ENCODE measurements around the gene ZNF341.

The ZNF341 gene

DNA sequence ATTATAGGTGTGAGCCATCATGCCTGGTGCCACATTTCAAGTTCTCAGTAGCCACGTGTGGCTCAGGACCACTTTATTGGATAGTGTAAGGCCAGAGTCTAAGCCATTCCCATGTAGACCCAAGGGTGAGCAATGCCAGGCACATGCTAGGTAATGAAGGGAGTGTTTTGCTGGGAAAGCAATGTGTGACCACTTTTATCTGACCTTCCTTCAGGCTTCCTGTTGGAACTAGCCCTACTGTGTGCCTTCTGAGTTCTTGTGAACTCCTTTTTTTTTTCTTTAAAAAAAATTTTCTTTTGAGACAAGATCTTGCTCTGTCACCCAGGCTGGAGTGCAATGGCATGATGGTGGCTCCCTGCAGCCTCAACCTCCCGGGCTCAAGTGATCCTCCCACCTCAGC lies 33.3 kb downstream of the ZNF341 start:
- no peaks in the 10 kb centered on the region for H3K9me3 ChIP-seq (replicated peaks in 1 of 2; ENCODE audit: control insufficient read depth in 2 of 2, insufficient read depth in 1 of 2, low read depth in 1 of 2, low read length in 2 of 2)
- DNase-seq (ENCODE audit: low spot score), result no peak
- H3K18ac ChIP-seq (ENCODE audit: low read length), result no peak overlapping the region
- H3K9ac ChIP-seq (ENCODE audit: low read depth, low read length, poor library complexity), result no peak overlapping the region
- H3K36me3 ChIP-seq (replicated peaks in 1 of 2; ENCODE audit: control insufficient read depth in 2 of 2, insufficient read depth in 2 of 2, low read length in 2 of 2), result no peaks in the 10 kb centered on the region
- WGBS, 2 donors (ENCODE audit: extremely low coverage in 2 of 2, insufficient read length in 2 of 2, insufficient replicate concordance in 1 of 2), result no CpG with 5 or more reads among the region's 2 CpGs
- no peak overlapping the region for H3K23ac ChIP-seq (ENCODE audit: low read depth, low read length, poor library complexity)
- H2AFZ ChIP-seq (ENCODE audit: low read length), result no peak overlapping the region
- no peak overlapping the region for H2BK120ac ChIP-seq (ENCODE audit: low read depth, low read length)
- H2BK5ac ChIP-seq (ENCODE audit: low read length), result no peak overlapping the region
- no peak overlapping the region for H3K14ac ChIP-seq (ENCODE audit: low read length)
- H2BK12ac ChIP-seq (ENCODE audit: low read length), result no peak overlapping the region
- H2AK5ac ChIP-seq (ENCODE audit: low read depth, low read length), result no peak overlapping the region
- H3K79me1 ChIP-seq (ENCODE audit: low read depth, low read length), result peaks cover 2% of the 10 kb centered on the region
- no peak overlapping the region for H4K91ac ChIP-seq (ENCODE audit: low read depth, low read length, poor library complexity)
- H3K4me1 ChIP-seq (ENCODE audit: control insufficient read depth in 2 of 2, insufficient read depth in 1 of 2, low read depth in 1 of 2, low read length in 2 of 2), result no peaks in the 10 kb centered on the region
- H3K27ac ChIP-seq (replicated peaks; ENCODE audit: low read length), result no peak overlapping the region
- no peaks in the 10 kb centered on the region for H3K27me3 ChIP-seq (ENCODE audit: control insufficient read depth in 3 of 3, insufficient read depth in 3 of 3, low read depth in 1 of 3, low read length in 3 of 3)
- no peak overlapping the region for H3K4ac ChIP-seq (ENCODE audit: low read length)
- no peak overlapping the region for H3K4me2 ChIP-seq (ENCODE audit: insufficient read depth, low read length, poor library complexity, severe bottlenecking)
- no peak overlapping the region for H3K4me3 ChIP-seq (ENCODE audit: low read length in 2 of 2)
- H2BK15ac ChIP-seq (ENCODE audit: low read length), result no peak overlapping the region
- H4K8ac ChIP-seq (ENCODE audit: low read depth, low read length), result no peak overlapping the region

DNA sequence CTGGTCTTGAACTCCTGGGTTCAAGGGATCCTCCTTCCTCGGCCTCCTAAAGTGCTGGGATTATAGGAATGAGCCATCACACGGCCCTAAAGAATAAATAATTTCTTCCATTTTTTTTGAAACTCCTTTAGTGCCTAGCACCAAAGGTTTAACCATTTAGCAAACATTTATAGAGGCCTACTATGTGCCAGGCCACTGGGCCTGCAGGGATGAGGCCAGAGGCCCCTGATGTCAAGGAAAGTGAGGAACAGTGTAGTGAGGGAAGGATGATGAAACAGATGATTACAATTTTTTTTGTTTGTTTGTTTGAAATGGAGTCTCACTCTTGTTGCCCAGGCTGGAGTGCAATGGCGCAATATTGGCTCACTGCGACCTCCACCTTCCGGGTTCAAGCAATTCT lies 33.8 kb downstream of the ZNF341 start:
- no peak overlapping the region for H2BK12ac ChIP-seq (ENCODE audit: low read length)
- no peak overlapping the region for H2BK5ac ChIP-seq (ENCODE audit: low read length)
- H3K4me1 ChIP-seq (ENCODE audit: control insufficient read depth in 2 of 2, insufficient read depth in 1 of 2, low read depth in 1 of 2, low read length in 2 of 2), result no peaks in the 10 kb centered on the region
- no peak overlapping the region for H2AK5ac ChIP-seq (ENCODE audit: low read depth, low read length)
- H4K91ac ChIP-seq (ENCODE audit: low read depth, low read length, poor library complexity), result no peak overlapping the region
- no peak overlapping the region for H2BK120ac ChIP-seq (ENCODE audit: low read depth, low read length)
- no peak overlapping the region for H2BK15ac ChIP-seq (ENCODE audit: low read length)
- H3K4me3 ChIP-seq (ENCODE audit: low read length in 2 of 2), result no peak overlapping the region
- H3K9ac ChIP-seq (ENCODE audit: low read depth, low read length, poor library complexity), result no peak overlapping the region
- H3K36me3 ChIP-seq (replicated peaks in 1 of 2; ENCODE audit: control insufficient read depth in 2 of 2, insufficient read depth in 2 of 2, low read length in 2 of 2), result no peaks in the 10 kb centered on the region
- H4K8ac ChIP-seq (ENCODE audit: low read depth, low read length), result no peak overlapping the region
- no peak overlapping the region for H3K4me2 ChIP-seq (ENCODE audit: insufficient read depth, low read length, poor library complexity, severe bottlenecking)
- no CpG with 5 or more reads among the region's 5 CpGs for WGBS, 2 donors (ENCODE audit: extremely low coverage in 2 of 2, insufficient read length in 2 of 2, insufficient replicate concordance in 1 of 2)
- no peak overlapping the region for H3K18ac ChIP-seq (ENCODE audit: low read length)
- DNase-seq (ENCODE audit: low spot score), result no peak
- H2AFZ ChIP-seq (ENCODE audit: low read length), result no peak overlapping the region
- H3K9me3 ChIP-seq (replicated peaks in 1 of 2; ENCODE audit: control insufficient read depth in 2 of 2, insufficient read depth in 1 of 2, low read depth in 1 of 2, low read length in 2 of 2), result no peaks in the 10 kb centered on the region
- H3K4ac ChIP-seq (ENCODE audit: low read length), result no peak overlapping the region
- peaks cover 2% of the 10 kb centered on the region for H3K79me1 ChIP-seq (ENCODE audit: low read depth, low read length)
- no peak overlapping the region for H3K14ac ChIP-seq (ENCODE audit: low read length)
- H3K23ac ChIP-seq (ENCODE audit: low read depth, low read length, poor library complexity), result no peak overlapping the region
- no peak overlapping the region for H3K27ac ChIP-seq (replicated peaks; ENCODE audit: low read length)
- H3K27me3 ChIP-seq (ENCODE audit: control insufficient read depth in 3 of 3, insufficient read depth in 3 of 3, low read depth in 1 of 3, low read length in 3 of 3), result no peaks in the 10 kb centered on the region

DNA sequence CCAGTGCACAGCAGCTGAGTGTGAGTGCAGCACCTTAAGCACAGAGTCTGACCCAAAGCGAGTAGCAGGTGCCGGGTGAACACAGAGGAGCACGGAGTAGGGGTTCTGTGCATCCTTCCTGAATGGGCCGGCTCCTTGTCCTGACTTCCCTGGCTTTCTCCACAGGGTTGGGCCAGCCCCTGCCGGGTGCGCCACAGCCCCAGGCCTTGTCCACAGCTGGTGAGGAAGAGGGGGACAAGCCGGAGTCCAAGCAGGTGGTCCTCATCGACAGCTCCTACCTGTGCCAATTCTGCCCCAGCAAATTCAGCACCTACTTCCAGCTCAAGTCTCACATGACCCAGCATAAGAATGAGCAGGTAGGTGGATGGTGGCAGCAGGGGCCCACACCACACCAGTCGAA lies 34.9 kb downstream of the ZNF341 start:
- H2AFZ ChIP-seq (ENCODE audit: low read length), result no peak overlapping the region
- no peaks in the 10 kb centered on the region for H3K36me3 ChIP-seq (replicated peaks in 1 of 2; ENCODE audit: control insufficient read depth in 2 of 2, insufficient read depth in 2 of 2, low read length in 2 of 2)
- no peak overlapping the region for H3K4me3 ChIP-seq (ENCODE audit: low read length in 2 of 2)
- no peak overlapping the region for H4K91ac ChIP-seq (ENCODE audit: low read depth, low read length, poor library complexity)
- no peak overlapping the region for H3K4ac ChIP-seq (ENCODE audit: low read length)
- H3K14ac ChIP-seq (ENCODE audit: low read length), result no peak overlapping the region
- no peak overlapping the region for H2BK12ac ChIP-seq (ENCODE audit: low read length)
- no CpG with 5 or more reads among the region's 9 CpGs for WGBS, 2 donors (ENCODE audit: extremely low coverage in 2 of 2, insufficient read length in 2 of 2, insufficient replicate concordance in 1 of 2)
- no peak overlapping the region for H2BK5ac ChIP-seq (ENCODE audit: low read length)
- no peak overlapping the region for H3K18ac ChIP-seq (ENCODE audit: low read length)
- no peak overlapping the region for H3K4me2 ChIP-seq (ENCODE audit: insufficient read depth, low read length, poor library complexity, severe bottlenecking)
- H3K27me3 ChIP-seq (ENCODE audit: control insufficient read depth in 3 of 3, insufficient read depth in 3 of 3, low read depth in 1 of 3, low read length in 3 of 3), result no peaks in the 10 kb centered on the region
- H3K4me1 ChIP-seq (ENCODE audit: control insufficient read depth in 2 of 2, insufficient read depth in 1 of 2, low read depth in 1 of 2, low read length in 2 of 2), result no peaks in the 10 kb centered on the region
- no peak overlapping the region for H2BK120ac ChIP-seq (ENCODE audit: low read depth, low read length)
- no peak for DNase-seq (ENCODE audit: low spot score)
- H2AK5ac ChIP-seq (ENCODE audit: low read depth, low read length), result no peak overlapping the region
- H3K79me1 ChIP-seq (ENCODE audit: low read depth, low read length), result peaks cover 2% of the 10 kb centered on the region
- no peaks in the 10 kb centered on the region for H3K9me3 ChIP-seq (replicated peaks in 1 of 2; ENCODE audit: control insufficient read depth in 2 of 2, insufficient read depth in 1 of 2, low read depth in 1 of 2, low read length in 2 of 2)
- no peak overlapping the region for H3K23ac ChIP-seq (ENCODE audit: low read depth, low read length, poor library complexity)
- no peak overlapping the region for H4K8ac ChIP-seq (ENCODE audit: low read depth, low read length)
- no peak overlapping the region for H3K9ac ChIP-seq (ENCODE audit: low read depth, low read length, poor library complexity)
- no peak overlapping the region for H3K27ac ChIP-seq (replicated peaks; ENCODE audit: low read length)
- no peak overlapping the region for H2BK15ac ChIP-seq (ENCODE audit: low read length)

DNA sequence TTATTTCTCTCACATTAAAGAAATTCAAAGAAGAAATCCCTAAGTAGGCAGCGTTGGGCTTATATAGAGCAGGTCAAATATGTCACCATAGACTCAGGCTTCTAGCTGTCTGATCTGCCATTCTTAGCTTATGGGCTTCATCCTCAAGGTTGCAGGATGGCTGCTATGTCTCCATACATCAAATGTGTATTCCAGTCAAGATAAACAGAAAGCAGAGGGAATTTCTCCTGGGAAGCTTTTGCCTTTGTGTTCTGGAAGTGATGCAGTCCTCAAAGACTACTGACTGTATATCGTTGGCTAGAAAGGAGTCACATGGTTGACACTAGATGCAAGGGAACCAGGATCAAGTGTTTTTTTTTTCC lies 36.0 kb downstream of the ZNF341 start:
- Histone ChIP-seq H3K36me3 (replicated peaks in 1 of 2; ENCODE audit: control insufficient read depth in 2 of 2, insufficient read depth in 2 of 2, low read length in 2 of 2) (no peaks in the 10 kb centered on the region), H3K27ac (replicated peaks; ENCODE audit: low read length) (no peak overlapping the region), H3K79me1 (ENCODE audit: low read depth, low read length) (no peaks in the 10 kb centered on the region), H4K91ac (ENCODE audit: low read depth, low read length, poor library complexity) (no peak overlapping the region), H2AK5ac (ENCODE audit: low read depth, low read length) (no peak overlapping the region), H3K23ac (ENCODE audit: low read depth, low read length, poor library complexity) (no peak overlapping the region), H4K8ac (ENCODE audit: low read depth, low read length) (no peak overlapping the region), H2BK5ac (ENCODE audit: low read length) (no peak overlapping the region), H2AFZ (ENCODE audit: low read length) (no peak overlapping the region), H3K4me3 (ENCODE audit: low read length in 2 of 2) (no peak overlapping the region), H2BK120ac (ENCODE audit: low read depth, low read length) (no peak overlapping the region), H3K9ac (ENCODE audit: low read depth, low read length, poor library complexity) (no peak overlapping the region), H3K27me3 (ENCODE audit: control insufficient read depth in 3 of 3, insufficient read depth in 3 of 3, low read depth in 1 of 3, low read length in 3 of 3) (no peaks in the 10 kb centered on the region), H3K4me2 (ENCODE audit: insufficient read depth, low read length, poor library complexity, severe bottlenecking) (no peak overlapping the region), H3K18ac (ENCODE audit: low read length) (no peak overlapping the region), H2BK15ac (ENCODE audit: low read length) (no peak overlapping the region), H3K14ac (ENCODE audit: low read length) (no peak overlapping the region), H3K9me3 (replicated peaks in 1 of 2; ENCODE audit: control insufficient read depth in 2 of 2, insufficient read depth in 1 of 2, low read depth in 1 of 2, low read length in 2 of 2) (no peaks in the 10 kb centered on the region), H3K4ac (ENCODE audit: low read length) (no peak overlapping the region), H2BK12ac (ENCODE audit: low read length) (no peak overlapping the region), H3K4me1 (ENCODE audit: control insufficient read depth in 2 of 2, insufficient read depth in 1 of 2, low read depth in 1 of 2, low read length in 2 of 2) (no peaks in the 10 kb centered on the region)
- no CpG with 5 or more reads among the region's 2 CpGs for WGBS, 2 donors (ENCODE audit: extremely low coverage in 2 of 2, insufficient read length in 2 of 2, insufficient replicate concordance in 1 of 2)
- no peak for DNase-seq (ENCODE audit: low spot score)
